OCI-LY7 (cell line): ENCODE results near the gene PLXNC1.

ENCODE experiments used
- CTCF ChIP-seq: fragments of 200-600 bp; sonication (generic); conservative IDR thresholded peaks from 2 replicates; pipeline ENCODE4 v1.5.1; 2014; ENCODE audit warnings: mild to moderate bottlenecking, antibody characterized with exemption, low read length, moderate library complexity, mixed read lengths
- EZH2phosphoT487 ChIP-seq: fragments of 200-600 bp; sonication (generic); IDR thresholded peaks from 2 replicates; pipeline ENCODE4 v1.6.1; 2018; ENCODE audit warnings: low read depth, borderline replicate concordance, mild to moderate bottlenecking, mixed run types, antibody characterized with exemption, low read length, moderate library complexity, mixed read lengths

- TF ChIP-seq CTCF (peak; percentile 79), EZH2phosphoT487 (no peak)
Observed at GRCh38 chr12:94140556-94140955, 7.8 kb upstream of the PLXNC1 start.
